Stimulated activated CD4-positive, alpha-beta T cell treated with anti-CD3 and anti-CD28 coated beads, Interleukin-12 subunit alpha, Interleukin-12 subunit beta, amount 100 ng/mL, for 48 hours (primary cell): Measurements from ENCODE around the gene HDAC4.

Source experiments
- DNase-seq, 3 donors: peaks; one replicate each; pipeline ENCODE4 v3.0.0-alpha.2; 2020; ENCODE audit warnings: low read depth in 2 of 3, low spot score in 1 of 3

The HDAC4 gene

GRCh38 chr2:239311132-239312040 is 89.4 kb downstream of the HDAC4 start:
- no peak for DNase-seq

GRCh38 chr2:239310401-239311061 is 90.3 kb downstream of the HDAC4 start:
- DNase-seq, result no peak

GRCh38 chr2:239309398-239310245 is 91.2 kb downstream of the HDAC4 start:
- no peak for DNase-seq

- no peak for DNase-seq
These were observed 92.0 kb downstream of the HDAC4 start for GRCh38 chr2:239308661-239309397.

- DNase-seq, result no peak
These were observed 92.8 kb downstream of the HDAC4 start for GRCh38 chr2:239307921-239308613.

GRCh38 chr2:239307221-239307569 is 93.6 kb downstream of the HDAC4 start:
- DNase-seq, result no peak

GRCh38 chr2:239306274-239307220 is 94.3 kb downstream of the HDAC4 start:
- DNase-seq, result no peak

GRCh38 chr2:239305771-239306170 is 95.0 kb downstream of the HDAC4 start:
- no peak for DNase-seq

- DNase-seq, result no peak
These were observed 95.6 kb downstream of the HDAC4 start for GRCh38 chr2:239305222-239305575.

GRCh38 chr2:239304533-239305221 is 96.1 kb downstream of the HDAC4 start:
- DNase-seq, result no peak

- DNase-seq, result no peak
These were observed 96.9 kb downstream of the HDAC4 start for GRCh38 chr2:239303711-239304532.

- no peak for DNase-seq
These were observed 97.8 kb downstream of the HDAC4 start for GRCh38 chr2:239302808-239303557.

- DNase-seq, result no peak
These were observed 98.6 kb downstream of the HDAC4 start for GRCh38 chr2:239302083-239302807.

GRCh38 chr2:239300871-239301735 is 99.7 kb downstream of the HDAC4 start:
- no peak for DNase-seq

GRCh38 chr2:239300242-239300641 is 100.6 kb downstream of the HDAC4 start:
- no peak for DNase-seq
